PC-9 (cell line): ENCODE measurements around the gene DDX3X.

Experiments
- CTCF ChIP-seq: fragments of 200-600 bp; sonication (generic); conservative IDR thresholded peaks from 2 replicates; pipeline ENCODE4 v1.6.1; 2017; ENCODE audit warnings: mixed run types, antibody characterized with exemption, mild to moderate bottlenecking, moderate library complexity
- EZH2 ChIP-seq: fragments of 200-600 bp; sonication (generic); IDR thresholded peaks from 2 replicates; pipeline ENCODE4 v1.8.0; 2017; ENCODE audit warnings: antibody characterized with exemption, low read depth

- TF ChIP-seq CTCF (no peak), EZH2 (no peak)
These were observed 71.6 kb downstream of the DDX3X start for GRCh38 chrX:41405551-41405950.
